ENCODE data around the gene COPG2.

GRCh38 chr7:130560972-130561371 lies 107.6 kb downstream of the COPG2 start:
- TF ChIP-seq CTCF (IDR thresholded peaks at IDR 0.05; ENCODE audit: poor library complexity, severe bottlenecking), result no peak
- TF ChIP-seq EZH2 (IDR thresholded peaks at IDR 0.05; ENCODE audit: borderline replicate concordance, insufficient read depth, low read length, poor library complexity, severe bottlenecking), result no peak
- no peak for TF ChIP-seq REST (IDR thresholded peaks at IDR 0.05; ENCODE audit: borderline replicate concordance)
